HPDE6-E6E7 (cell line): ENCODE results near the gene MARK4.
"Not testable (repeated sequence)": the region's sequence is repeated elsewhere in the genome, so short reads cannot be mapped to it uniquely, and the experiment has no call there.

Source experiments
- DNase-seq: peaks from one replicate; pipeline ENCODE4 v3.0.0; 2011; ENCODE audit warnings: missing footprints; ENCODE audit errors: extremely low spot score

Gene MARK4

GRCh38 chr19:45250832-45251451 is at the start of gene MARK4:
TSS of gene MARK4 (plus strand) at chr19:45251271. CDS start at chr19:45251589, 318 bp downstream.
- peak; percentile 72 for DNase-seq

GRCh38 chr19:45202637-45203036 is 48.4 kb upstream of the MARK4 start:
- no peak for DNase-seq

- DNase-seq: no peak
Observed at GRCh38 chr19:45205810-45206209, 45.3 kb upstream of the MARK4 start.

- no peak for DNase-seq
Observed at GRCh38 chr19:45206328-45206727, 44.7 kb upstream of the MARK4 start.

GRCh38 chr19:45211751-45212381 is 39.2 kb upstream of the MARK4 start:
- DNase-seq: no peak

GRCh38 chr19:45213031-45213430 is 38.0 kb upstream of the MARK4 start:
- DNase-seq: no peak

- peak; percentile 20 for DNase-seq
Observed at GRCh38 chr19:45215391-45216191, 35.5 kb upstream of the MARK4 start.

- no peak for DNase-seq
Observed at GRCh38 chr19:45216667-45217066, 34.4 kb upstream of the MARK4 start.

GRCh38 chr19:45217193-45217956 is 33.7 kb upstream of the MARK4 start:
- DNase-seq: no peak

- no peak for DNase-seq
Observed at GRCh38 chr19:45217957-45218334, 33.1 kb upstream of the MARK4 start.

GRCh38 chr19:45218426-45218825 is 32.6 kb upstream of the MARK4 start:
- no peak for DNase-seq

GRCh38 chr19:45218911-45219743 is 31.9 kb upstream of the MARK4 start:
- DNase-seq: no peak

- DNase-seq: no peak
Observed at GRCh38 chr19:45222724-45223123, 28.3 kb upstream of the MARK4 start.

GRCh38 chr19:45223879-45224278 is 27.2 kb upstream of the MARK4 start:
- no peak for DNase-seq

- no peak for DNase-seq
Observed at GRCh38 chr19:45224645-45225044, 26.4 kb upstream of the MARK4 start.

GRCh38 chr19:45229056-45229455 is 22.0 kb upstream of the MARK4 start:
- not testable (repeated sequence) for DNase-seq

GRCh38 chr19:45231891-45232290 is 19.2 kb upstream of the MARK4 start:
- DNase-seq: peak; percentile 95

GRCh38 chr19:45234089-45234869 is 16.8 kb upstream of the MARK4 start:
- no peak for DNase-seq

- DNase-seq: no peak
Observed at GRCh38 chr19:45235485-45235884, 15.6 kb upstream of the MARK4 start.

- DNase-seq: no peak
Observed at GRCh38 chr19:45238556-45238955, 12.5 kb upstream of the MARK4 start.
